Spleen (tissue), 7 donors: ENCODE measurements around the gene DTX1.

ENCODE experiments used
- POLR2A ChIP-seq, 3 donors: fragments of 450-650 bp; IDR thresholded peaks; one replicate each; pipeline ENCODE4 v1.5.1; 2017; ENCODE audit warnings: antibody characterized with exemption in 3 of 3, mild to moderate bottlenecking in 1 of 3
- POLR2AphosphoS5 ChIP-seq, 3 donors: sonication (generic); formaldehyde crosslinking; IDR thresholded peaks; one replicate each; pipeline ENCODE4 v1.5.1; 2017; ENCODE audit warnings: antibody characterized with exemption in 3 of 3
- TF ChIP-seq, protein P1 (sequence below), 11 experiments: fragments of 200-600 bp in 7 of 11; fragments of 450-650 bp in 4 of 11; sonication (generic) in 4 of 11; IDR thresholded peaks in 8 of 11; conservative IDR thresholded peaks in 3 of 11; 1 replicate in 7 of 11; 2 replicates in 4 of 11; pipeline versions ENCODE4 v1.4.0 to v1.8.0; 2016 to 2021; ENCODE audit warnings: antibody characterized with exemption in 11 of 11, inconsistent platforms in 4 of 11, mild to moderate bottlenecking in 1 of 11
- donor health status: DM: no; HTN: no; CAD: no; lungs with moderate emphysema.
- donor health status: DM: no; HTN: no; CAD: no.
- donor health status: DM: no; HTN: no; CAD: no.

DNA sequence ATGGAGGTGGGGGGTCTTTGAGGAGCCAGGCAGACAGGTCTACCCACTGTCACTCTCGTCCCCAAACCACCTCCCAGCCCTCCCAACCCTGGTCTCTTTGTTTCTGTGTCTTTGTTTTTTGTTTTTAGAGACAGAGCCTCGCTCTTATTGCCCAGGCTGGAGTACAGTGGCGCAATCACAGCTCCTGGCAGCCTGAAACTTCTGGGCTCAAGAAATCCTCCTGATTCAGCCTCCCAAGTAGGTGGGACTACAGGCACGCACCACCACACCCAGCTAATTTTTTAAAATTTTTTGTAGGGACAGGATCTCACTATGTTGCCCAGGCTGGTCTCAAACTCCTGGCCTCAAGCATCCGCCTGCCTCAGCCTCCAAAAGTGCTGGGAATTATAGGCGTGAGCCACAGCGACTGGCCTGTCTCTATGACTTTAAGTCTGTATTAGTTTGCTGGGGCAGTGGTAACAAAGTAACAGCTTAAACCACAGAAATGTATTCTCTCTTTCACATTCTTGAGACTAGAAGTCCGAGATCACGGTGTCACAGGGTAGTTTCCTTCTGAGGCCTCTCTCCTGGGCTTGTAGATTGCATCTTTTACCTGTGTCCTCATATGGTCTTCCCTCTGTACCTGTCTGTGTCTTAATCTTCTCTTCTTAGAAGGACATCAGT is 26.1 kb downstream of the DTX1 start:
- TF ChIP-seq POLR2A (IDR thresholded peaks at IDR 0.05) (no peak), POLR2AphosphoS5 (IDR thresholded peaks at IDR 0.05) (no peak)
- TF ChIP-seq, protein P1, sequence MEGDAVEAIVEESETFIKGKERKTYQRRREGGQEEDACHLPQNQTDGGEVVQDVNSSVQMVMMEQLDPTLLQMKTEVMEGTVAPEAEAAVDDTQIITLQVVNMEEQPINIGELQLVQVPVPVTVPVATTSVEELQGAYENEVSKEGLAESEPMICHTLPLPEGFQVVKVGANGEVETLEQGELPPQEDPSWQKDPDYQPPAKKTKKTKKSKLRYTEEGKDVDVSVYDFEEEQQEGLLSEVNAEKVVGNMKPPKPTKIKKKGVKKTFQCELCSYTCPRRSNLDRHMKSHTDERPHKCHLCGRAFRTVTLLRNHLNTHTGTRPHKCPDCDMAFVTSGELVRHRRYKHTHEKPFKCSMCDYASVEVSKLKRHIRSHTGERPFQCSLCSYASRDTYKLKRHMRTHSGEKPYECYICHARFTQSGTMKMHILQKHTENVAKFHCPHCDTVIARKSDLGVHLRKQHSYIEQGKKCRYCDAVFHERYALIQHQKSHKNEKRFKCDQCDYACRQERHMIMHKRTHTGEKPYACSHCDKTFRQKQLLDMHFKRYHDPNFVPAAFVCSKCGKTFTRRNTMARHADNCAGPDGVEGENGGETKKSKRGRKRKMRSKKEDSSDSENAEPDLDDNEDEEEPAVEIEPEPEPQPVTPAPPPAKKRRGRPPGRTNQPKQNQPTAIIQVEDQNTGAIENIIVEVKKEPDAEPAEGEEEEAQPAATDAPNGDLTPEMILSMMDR (IDR thresholded peaks at IDR 0.05 in 8 of 11, conservative IDR thresholded peaks at IDR 0.05 in 3 of 11), result no peak
